SK-N-MC (cell line): ENCODE measurements around the gene C4A.
A peak's percentile ranks its signal among the peaks of the same experiment; 100 is the strongest.

ENCODE experiments used
- DNase-seq: peaks from one replicate; pipeline ENCODE4 v3.0.0-alpha.2; 2011; ENCODE audit warnings: low read depth, low spot score
- H3K27ac ChIP-seq: fragments of 200-600 bp; sonication (generic); 2 replicates; pipeline ENCODE4 v1.5.1; 2016; ENCODE audit warnings: mixed run types
- H3K36me3 ChIP-seq: fragments of 200-600 bp; sonication (generic); 2 replicates; pipeline ENCODE4 v1.6.1; 2017; ENCODE audit warnings: antibody characterized with exemption, low read length, mixed read lengths; ENCODE audit not compliant: insufficient read depth
- H3K4me3 ChIP-seq: fragments of 200-600 bp; sonication (generic); 2 replicates; pipeline ENCODE4 v1.5.1; 2016
- H3K9ac ChIP-seq: fragments of 200-600 bp; sonication (generic); 2 replicates; pipeline ENCODE4 v1.8.0; 2017; ENCODE audit warnings: mixed run types, mixed read lengths; ENCODE audit not compliant: insufficient read length
- H3K9me3 ChIP-seq: fragments of 200-600 bp; sonication (generic); 2 replicates; pipeline ENCODE4 v1.6.1; 2017; ENCODE audit warnings: low read depth, mild to moderate bottlenecking, antibody characterized with exemption, low read length, moderate library complexity, mixed read lengths
- EZH2 ChIP-seq: fragments of 200-600 bp; sonication (generic); IDR thresholded peaks from one replicate; pipeline ENCODE4 v1.6.1; 2017; ENCODE audit warnings: antibody characterized with exemption
- FOXP2 ChIP-seq: optimal IDR thresholded peaks from 2 replicates; pipeline ENCODE3; 2011; ENCODE audit warnings: mild to moderate bottlenecking, moderate library complexity; ENCODE audit not compliant: insufficient read depth; ENCODE audit errors: extremely low read length, control extremely low read depth
- POLR2AphosphoS5 ChIP-seq: IDR thresholded peaks from 2 replicates; pipeline ENCODE4 v1.6.1; 2012; ENCODE audit warnings: mild to moderate bottlenecking, low read depth, low read length, borderline replicate concordance

The C4A gene

DNA sequence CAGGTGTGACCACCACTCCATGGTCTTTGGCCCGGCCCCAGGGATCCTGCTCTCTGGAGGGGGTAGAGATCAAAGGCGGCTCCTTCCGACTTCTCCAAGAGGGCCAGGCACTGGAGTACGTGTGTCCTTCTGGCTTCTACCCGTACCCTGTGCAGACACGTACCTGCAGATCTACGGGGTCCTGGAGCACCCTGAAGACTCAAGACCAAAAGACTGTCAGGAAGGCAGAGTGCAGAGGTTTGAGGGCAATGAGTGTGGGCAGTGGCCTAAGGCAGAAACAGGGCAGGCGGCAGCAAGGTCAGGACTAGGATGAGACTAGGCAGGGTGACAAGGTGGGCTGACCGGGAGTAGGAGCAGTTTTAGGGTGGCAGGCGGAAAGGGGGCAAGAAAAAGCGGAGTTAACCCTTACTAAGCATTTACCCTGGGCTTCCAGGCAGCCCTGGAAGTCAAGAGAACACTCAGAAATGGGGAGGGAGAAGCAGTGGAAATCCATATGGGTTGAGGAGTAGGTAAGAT lies 35.4 kb upstream of the C4A start:
- no peak overlapping the region for H3K4me3 ChIP-seq
- no peak overlapping the region for H3K27ac ChIP-seq
- H3K36me3 ChIP-seq: peaks cover 5% of the 10 kb centered on the region; the same call in 1 of the 2 replicates
- no peak for TF ChIP-seq EZH2
- TF ChIP-seq POLR2AphosphoS5: no peak
- TF ChIP-seq FOXP2: no peak
- no peaks in the 10 kb centered on the region for H3K9me3 ChIP-seq
- DNase-seq: no peak
- no peak overlapping the region for H3K9ac ChIP-seq

DNA sequence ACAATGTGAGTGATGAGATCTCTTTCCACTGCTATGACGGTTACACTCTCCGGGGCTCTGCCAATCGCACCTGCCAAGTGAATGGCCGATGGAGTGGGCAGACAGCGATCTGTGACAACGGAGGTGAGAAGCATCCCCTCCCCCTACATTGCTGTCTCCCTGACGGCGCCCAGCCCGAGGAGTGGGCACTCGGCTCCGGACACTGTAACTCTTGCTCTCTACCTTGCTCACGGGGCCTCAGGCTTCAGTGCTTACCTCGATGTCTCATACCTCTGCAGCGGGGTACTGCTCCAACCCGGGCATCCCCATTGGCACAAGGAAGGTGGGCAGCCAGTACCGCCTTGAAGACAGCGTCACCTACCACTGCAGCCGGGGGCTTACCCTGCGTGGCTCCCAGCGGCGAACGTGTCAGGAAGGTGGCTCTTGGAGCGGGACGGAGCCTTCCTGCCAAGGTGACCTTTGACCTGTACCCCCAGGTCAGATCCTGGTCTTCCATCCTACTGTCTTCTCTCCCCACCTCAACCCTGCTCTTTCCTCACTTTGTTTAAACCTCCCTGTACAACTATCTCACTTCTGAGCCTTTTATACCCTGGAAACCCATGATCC lies 34.7 kb upstream of the C4A start:
- DNase-seq: no peak
- Histone ChIP-seq H3K4me3 (no peak overlapping the region), H3K9me3 (no peaks in the 10 kb centered on the region), H3K9ac (no peak overlapping the region), H3K36me3 (peaks cover 13% of the 10 kb centered on the region; the same call in 1 of the 2 replicates), H3K27ac (no peak overlapping the region)
- TF ChIP-seq POLR2AphosphoS5: no peak
- no peak for TF ChIP-seq FOXP2
- TF ChIP-seq EZH2: no peak

DNA sequence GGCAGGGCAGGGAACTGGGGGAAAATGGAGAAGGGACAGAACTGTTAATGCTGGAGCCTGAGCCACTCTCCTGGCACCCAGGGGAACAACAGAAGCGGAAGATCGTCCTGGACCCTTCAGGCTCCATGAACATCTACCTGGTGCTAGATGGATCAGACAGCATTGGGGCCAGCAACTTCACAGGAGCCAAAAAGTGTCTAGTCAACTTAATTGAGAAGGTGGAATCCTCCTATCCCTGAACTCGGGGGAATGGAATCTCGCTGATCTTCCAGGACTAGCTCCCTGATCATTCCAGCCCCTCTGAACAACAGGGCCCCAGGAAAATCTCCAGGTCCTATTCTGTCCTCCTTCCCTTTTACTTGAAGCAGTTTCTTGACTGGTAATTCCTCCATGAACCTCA lies 34.0 kb upstream of the C4A start:
- H3K36me3 ChIP-seq: peaks cover 19% of the 10 kb centered on the region; the same call in 1 of the 2 replicates
- H3K4me3 ChIP-seq: no peak overlapping the region
- H3K9ac ChIP-seq: no peak overlapping the region
- DNase-seq: no peak
- no peaks in the 10 kb centered on the region for H3K9me3 ChIP-seq
- H3K27ac ChIP-seq: no peak overlapping the region
- no peak for TF ChIP-seq FOXP2
- TF ChIP-seq POLR2AphosphoS5: no peak
- no peak for TF ChIP-seq EZH2

DNA sequence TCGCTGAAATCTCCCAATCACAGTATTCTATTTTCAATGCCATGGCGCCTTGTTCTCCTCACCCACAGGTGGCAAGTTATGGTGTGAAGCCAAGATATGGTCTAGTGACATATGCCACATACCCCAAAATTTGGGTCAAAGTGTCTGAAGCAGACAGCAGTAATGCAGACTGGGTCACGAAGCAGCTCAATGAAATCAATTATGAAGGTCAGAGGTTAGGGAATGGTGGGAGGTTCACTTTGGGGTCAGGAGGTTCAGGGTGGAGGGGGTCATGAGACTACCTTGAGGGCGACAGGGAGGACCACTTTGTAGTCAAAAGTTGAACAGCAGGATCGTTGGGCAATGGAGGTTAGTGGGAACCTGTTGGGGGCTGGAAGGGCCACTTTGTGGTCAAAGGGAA lies 33.6 kb upstream of the C4A start:
- H3K9me3 ChIP-seq: no peaks in the 10 kb centered on the region
- no peak overlapping the region for H3K4me3 ChIP-seq
- DNase-seq: no peak
- TF ChIP-seq POLR2AphosphoS5: no peak
- no peak for TF ChIP-seq EZH2
- TF ChIP-seq FOXP2: no peak
- H3K9ac ChIP-seq: no peak overlapping the region
- H3K27ac ChIP-seq: no peak overlapping the region
- peaks cover 24% of the 10 kb centered on the region for H3K36me3 ChIP-seq

DNA sequence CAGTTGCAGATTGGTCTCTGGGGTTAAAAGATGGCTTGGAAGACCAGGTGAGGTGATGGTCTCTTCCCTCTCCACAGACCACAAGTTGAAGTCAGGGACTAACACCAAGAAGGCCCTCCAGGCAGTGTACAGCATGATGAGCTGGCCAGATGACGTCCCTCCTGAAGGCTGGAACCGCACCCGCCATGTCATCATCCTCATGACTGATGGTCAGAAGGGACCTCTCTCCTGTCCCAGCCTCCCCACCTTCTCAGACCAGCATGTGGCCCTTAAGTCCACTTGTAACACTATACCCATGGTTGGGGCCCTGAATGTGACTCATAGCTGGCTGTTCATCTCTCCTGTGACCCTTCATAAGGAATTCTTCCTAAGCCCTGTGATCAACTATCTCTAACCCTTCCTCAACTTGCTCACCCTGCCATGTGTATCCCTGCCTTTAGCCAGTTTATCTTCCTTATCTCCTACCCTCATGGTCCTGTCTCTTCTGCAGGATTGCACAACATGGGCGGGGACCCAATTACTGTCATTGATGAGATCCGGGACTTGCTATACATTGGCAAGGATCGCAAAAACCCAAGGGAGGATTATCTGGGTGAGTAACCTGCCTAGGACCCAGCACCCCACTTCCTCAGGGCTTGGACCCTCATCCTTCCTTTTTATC lies 33.0 kb upstream of the C4A start:
- H3K27ac ChIP-seq: no peak overlapping the region
- DNase-seq: no peak
- no peak overlapping the region for H3K4me3 ChIP-seq
- no peak for TF ChIP-seq EZH2
- TF ChIP-seq FOXP2: no peak
- TF ChIP-seq POLR2AphosphoS5: peak; percentile 59
- no peaks in the 10 kb centered on the region for H3K9me3 ChIP-seq
- peaks cover 30% of the 10 kb centered on the region for H3K36me3 ChIP-seq
- H3K9ac ChIP-seq: no peak overlapping the region

DNA sequence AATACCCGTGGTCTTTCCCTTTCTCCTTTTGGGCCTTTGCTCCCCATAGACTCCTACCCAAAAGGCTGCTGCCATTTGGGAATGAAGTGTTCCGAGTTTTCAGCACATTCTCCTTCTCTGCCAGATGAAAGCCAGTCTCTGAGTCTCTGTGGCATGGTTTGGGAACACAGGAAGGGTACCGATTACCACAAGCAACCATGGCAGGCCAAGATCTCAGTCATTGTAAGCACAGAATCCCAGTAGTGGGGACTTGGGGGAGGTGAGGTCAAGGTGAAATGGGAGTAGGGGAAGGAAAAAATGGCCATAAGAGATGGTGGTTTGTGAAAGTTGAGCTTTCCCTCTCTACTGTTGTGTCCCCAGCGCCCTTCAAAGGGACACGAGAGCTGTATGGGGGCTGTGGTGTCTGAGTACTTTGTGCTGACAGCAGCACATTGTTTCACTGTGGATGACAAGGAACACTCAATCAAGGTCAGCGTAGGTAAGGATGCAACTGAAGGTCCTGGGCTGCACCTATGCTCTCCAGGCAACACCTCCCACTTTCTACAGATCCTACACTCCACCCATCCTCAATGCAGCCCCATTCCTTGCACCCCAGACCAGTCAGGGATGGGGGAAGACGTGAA lies 31.8 kb upstream of the C4A start:
- peaks cover 41% of the 10 kb centered on the region for H3K36me3 ChIP-seq
- no peak for DNase-seq
- H3K27ac ChIP-seq: no peak overlapping the region
- H3K4me3 ChIP-seq: no peak overlapping the region
- no peak overlapping the region for H3K9ac ChIP-seq
- no peak; the same call in 1 of the 2 replicates for TF ChIP-seq POLR2AphosphoS5
- TF ChIP-seq FOXP2: no peak
- no peak for TF ChIP-seq EZH2
- no peaks in the 10 kb centered on the region for H3K9me3 ChIP-seq

DNA sequence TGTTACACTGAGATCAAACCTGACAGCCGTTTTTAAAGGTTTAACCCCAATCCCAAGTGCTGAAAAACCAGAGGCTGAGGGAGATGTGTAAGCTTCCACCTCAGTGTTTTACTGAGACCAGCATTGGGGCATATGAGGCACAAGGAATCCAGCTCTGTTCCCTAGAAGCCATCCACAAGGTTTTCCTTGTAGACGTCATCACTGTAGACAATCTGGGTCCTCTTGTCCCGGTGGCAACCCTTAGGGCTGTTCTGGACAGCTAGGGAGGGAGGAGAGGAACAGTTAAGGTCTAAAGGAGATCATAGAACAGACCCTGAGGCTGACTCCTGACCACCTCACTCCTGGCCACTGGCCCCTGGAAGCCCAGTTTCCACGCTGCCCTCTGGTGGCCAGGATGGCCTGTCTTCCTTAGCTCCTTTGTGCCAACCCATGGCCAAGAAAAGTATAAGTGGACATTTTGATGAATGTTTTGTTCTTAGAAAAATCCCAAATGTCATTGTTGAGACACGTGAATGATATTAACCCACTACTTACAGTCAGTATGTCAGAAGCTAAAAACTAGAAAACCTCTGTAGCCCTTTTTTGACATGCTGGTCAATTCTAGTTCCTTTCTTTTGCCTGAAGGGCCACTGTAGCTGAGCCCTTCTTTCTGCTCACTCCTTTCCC lies 29.6 kb upstream of the C4A start:
- Histone ChIP-seq H3K9me3 (no peaks in the 10 kb centered on the region), H3K9ac (no peak overlapping the region), H3K4me3 (no peak overlapping the region), H3K36me3 (peaks cover 61% of the 10 kb centered on the region), H3K27ac (no peak overlapping the region)
- TF ChIP-seq EZH2 (no peak), FOXP2 (no peak), POLR2AphosphoS5 (no peak)
- DNase-seq: no peak

DNA sequence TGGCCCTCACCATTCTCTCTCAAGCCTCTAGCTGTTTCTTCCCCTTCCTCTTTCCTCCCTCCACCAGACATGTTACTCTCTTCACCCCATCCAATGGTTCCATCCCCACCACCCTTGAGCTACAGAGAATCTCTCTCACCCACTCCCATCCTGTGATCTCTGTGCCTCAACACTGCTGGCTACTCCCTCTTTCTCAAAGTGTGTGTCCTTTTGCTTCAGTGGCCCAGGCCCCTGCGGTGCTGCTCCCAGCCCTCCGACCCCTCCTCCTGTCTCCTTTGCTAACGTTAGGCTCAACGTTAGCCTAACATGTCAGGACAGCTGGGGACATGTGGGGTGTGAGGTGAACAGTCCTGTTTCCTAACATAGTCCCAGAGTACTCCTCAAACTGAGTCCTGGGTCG lies 29.0 kb upstream of the C4A start:
- H3K4me3 ChIP-seq: no peak overlapping the region
- H3K27ac ChIP-seq: no peak overlapping the region
- H3K9me3 ChIP-seq: no peaks in the 10 kb centered on the region
- no peak for TF ChIP-seq EZH2
- TF ChIP-seq POLR2AphosphoS5: no peak
- TF ChIP-seq FOXP2: no peak
- no peak for DNase-seq
- no peak overlapping the region for H3K9ac ChIP-seq
- peaks cover 63% of the 10 kb centered on the region for H3K36me3 ChIP-seq

DNA sequence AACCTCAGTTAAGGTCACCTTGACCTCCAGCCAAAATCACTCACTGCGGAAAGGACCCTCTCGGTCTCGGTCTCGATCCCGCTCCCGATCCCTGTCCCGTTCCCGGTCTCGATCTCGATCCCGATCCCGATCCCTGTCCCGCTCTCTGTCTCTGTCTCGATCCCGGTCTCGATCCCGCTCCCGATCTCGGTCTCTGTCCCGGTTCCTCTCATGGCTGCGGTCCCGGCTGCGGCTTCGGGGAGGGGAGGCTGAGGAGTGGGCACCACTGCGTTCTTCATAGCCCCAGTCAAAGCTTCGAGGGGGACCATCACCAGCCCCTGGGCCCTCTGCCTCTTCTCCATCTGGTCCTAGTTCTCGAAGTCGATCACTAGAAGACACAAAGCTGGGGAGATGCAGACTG lies 27.3 kb upstream of the C4A start:
- Histone ChIP-seq H3K9ac (no peak overlapping the region), H3K4me3 (no peak overlapping the region), H3K36me3 (peaks cover 63% of the 10 kb centered on the region), H3K27ac (no peak overlapping the region), H3K9me3 (no peaks in the 10 kb centered on the region)
- DNase-seq: no peak
- no peak for TF ChIP-seq EZH2
- TF ChIP-seq POLR2AphosphoS5: no peak
- no peak for TF ChIP-seq FOXP2
